OCI-LY7 (cell line): Measurements from ENCODE around the gene ANTXR1. TPM values are rescaled to one million over a fixed set of nuclear protein-coding genes. Genes with fewer than 3 reads are reported as not detected.

Experiments
- BruUV-seq: library from RNA; stranded (reverse); fragments of 400-500 nt; replicated peaks from 2 replicates; lab custom pipeline; 2021; lab: Mats Ljungman, UMichigan
- CTCF ChIA-PET: fragments of 300-600 bp; sonication (Branson Sonifier 250); formaldehyde crosslinking; loops from one replicate; lab custom pipeline; 2022; ENCODE audit warnings: antibody characterized with exemption; ENCODE audit not compliant: unreplicated experiment; lab: Charles Lee
- POLR2A ChIA-PET: fragments of 300-600 bp; sonication (Branson Sonifier 250); formaldehyde crosslinking; loops from one replicate; lab custom pipeline; 2022; ENCODE audit warnings: antibody characterized with exemption; lab: Charles Lee
- DNase-seq: peaks from one replicate; pipeline ENCODE4 v3.0.0-alpha.2; 2015; ENCODE audit warnings: low spot score
- H2AFZ ChIP-seq: fragments of 200-600 bp; sonication (generic), shearing (Covaris generic); 2 replicates; pipeline ENCODE4 v1.6.1; 2014; ENCODE audit warnings: mild to moderate bottlenecking, antibody characterized with exemption, low read length, moderate library complexity
- H3K27ac ChIP-seq: fragments of 200-600 bp; sonication (generic); 2 replicates; pipeline ENCODE4 v1.5.1; 2014; ENCODE audit warnings: mixed run types, low read depth, mild to moderate bottlenecking, moderate library complexity, low read length, inconsistent platforms; ENCODE audit not compliant: poor library complexity, severe bottlenecking
- H3K36me3 ChIP-seq: fragments of 200-600 bp; sonication (generic); 2 replicates; pipeline ENCODE4 v1.6.1; 2014; ENCODE audit warnings: mild to moderate bottlenecking, antibody characterized with exemption, low read length, moderate library complexity, mixed read lengths; ENCODE audit not compliant: insufficient read depth
- H3K4me1 ChIP-seq: fragments of 200-600 bp; sonication (generic); 2 replicates; pipeline ENCODE4 v1.5.1; 2014; ENCODE audit warnings: mild to moderate bottlenecking, low read length; ENCODE audit not compliant: insufficient read depth, poor library complexity, severe bottlenecking
- H3K4me2 ChIP-seq: fragments of 200-600 bp; sonication (generic); 2 replicates; pipeline ENCODE4 v1.6.1; 2014; ENCODE audit warnings: mild to moderate bottlenecking, low read length
- H3K4me3 ChIP-seq: fragments of 200-600 bp; sonication (generic); 2 replicates; pipeline ENCODE4 v1.5.1; 2014; ENCODE audit warnings: mild to moderate bottlenecking, low read depth, low read length; ENCODE audit not compliant: poor library complexity, severe bottlenecking
- H3K79me2 ChIP-seq: fragments of 200-600 bp; sonication (generic); 2 replicates; pipeline ENCODE4 v1.6.1; 2016; ENCODE audit warnings: low read depth, mild to moderate bottlenecking, low read length, moderate library complexity, mixed read lengths; ENCODE audit not compliant: insufficient read depth
- H3K9me2 ChIP-seq: fragments of 200-600 bp; sonication (generic); 2 replicates; pipeline ENCODE4 v1.6.1; 2016; ENCODE audit warnings: mild to moderate bottlenecking, low read length, mixed read lengths; ENCODE audit not compliant: insufficient read depth
- H3K9me3 ChIP-seq: fragments of 200-600 bp; sonication (generic); 2 replicates; pipeline ENCODE4 v1.6.1; 2014; ENCODE audit warnings: mild to moderate bottlenecking, mixed run types, low read length, mixed read lengths
- H4K20me1 ChIP-seq: fragments of 200-600 bp; sonication (generic); 2 replicates; pipeline ENCODE4 v1.6.1; 2014; ENCODE audit warnings: mild to moderate bottlenecking, antibody characterized with exemption, low read length, moderate library complexity, mixed read lengths; ENCODE audit not compliant: insufficient read depth
- EZH2phosphoT487 ChIP-seq: fragments of 200-600 bp; sonication (generic); IDR thresholded peaks from 2 replicates; pipeline ENCODE4 v1.6.1; 2018; ENCODE audit warnings: low read depth, borderline replicate concordance, mild to moderate bottlenecking, mixed run types, antibody characterized with exemption, low read length, moderate library complexity, mixed read lengths
- intact Hi-C: fragments of 100-400 bp; cut with micrococcal nuclease; formaldehyde crosslinking; loops from one replicate; pipeline ENCODE4 v1.10.0; 2022; ENCODE audit not compliant: unreplicated experiment
- total RNA-seq, 2 experiments: library from RNA; depleted of rRNA in 1 of 2; stranded (reverse); fragments of >200 nt in 1 of 2; shearing (Covaris generic) in 1 of 2; gene quantifications; 2 replicates each; pipeline ENCODE4 v1.2.3, GENCODE V29; 2014 to 2022
- TF ChIP-seq, protein P1 (sequence below): fragments of 200-600 bp; sonication (generic); conservative IDR thresholded peaks from 2 replicates; pipeline ENCODE4 v1.5.1; 2014; ENCODE audit warnings: mild to moderate bottlenecking, antibody characterized with exemption, low read length, moderate library complexity, mixed read lengths

The ANTXR1 gene
- total RNA-seq, 2 experiments from 2014 or later: not detected

DNA sequence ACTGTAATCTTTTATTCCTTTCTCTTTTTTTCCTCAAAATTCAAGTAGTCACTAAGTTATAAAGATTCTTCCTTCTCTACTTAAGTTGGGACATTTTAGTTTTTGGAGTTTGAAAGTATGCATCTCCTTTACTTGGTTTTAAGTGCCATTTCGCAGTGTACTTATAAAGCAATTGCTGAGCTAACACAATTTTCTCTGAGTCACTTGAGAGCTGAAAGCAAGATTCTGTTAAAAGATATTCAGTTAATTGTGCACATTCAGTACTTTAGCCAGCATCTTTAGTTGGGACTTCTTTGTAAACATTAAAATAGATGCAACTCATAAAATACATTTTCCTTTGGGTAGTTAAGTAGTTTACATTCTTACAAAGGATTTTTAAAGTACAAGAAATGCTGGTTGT lies 238.0 kb downstream of the ANTXR1 start:
- H3K9me2 ChIP-seq: no peaks in the 10 kb centered on the region
- intact Hi-C loops: no loop called here
- no peak overlapping the region for H3K4me3 ChIP-seq
- no peaks in the 10 kb centered on the region for H4K20me1 ChIP-seq
- H3K27ac ChIP-seq: no peak overlapping the region
- H3K4me1 ChIP-seq: no peaks in the 10 kb centered on the region
- no peaks in the 10 kb centered on the region for H3K79me2 ChIP-seq
- POLR2A ChIA-PET: no interaction called here
- no TSS peak for BruUV-seq
- no peaks in the 10 kb centered on the region for H3K36me3 ChIP-seq
- no peaks in the 10 kb centered on the region for H3K9me3 ChIP-seq
- DNase-seq: no peak
- CTCF ChIA-PET: no interaction called here
- TF ChIP-seq, protein P1, sequence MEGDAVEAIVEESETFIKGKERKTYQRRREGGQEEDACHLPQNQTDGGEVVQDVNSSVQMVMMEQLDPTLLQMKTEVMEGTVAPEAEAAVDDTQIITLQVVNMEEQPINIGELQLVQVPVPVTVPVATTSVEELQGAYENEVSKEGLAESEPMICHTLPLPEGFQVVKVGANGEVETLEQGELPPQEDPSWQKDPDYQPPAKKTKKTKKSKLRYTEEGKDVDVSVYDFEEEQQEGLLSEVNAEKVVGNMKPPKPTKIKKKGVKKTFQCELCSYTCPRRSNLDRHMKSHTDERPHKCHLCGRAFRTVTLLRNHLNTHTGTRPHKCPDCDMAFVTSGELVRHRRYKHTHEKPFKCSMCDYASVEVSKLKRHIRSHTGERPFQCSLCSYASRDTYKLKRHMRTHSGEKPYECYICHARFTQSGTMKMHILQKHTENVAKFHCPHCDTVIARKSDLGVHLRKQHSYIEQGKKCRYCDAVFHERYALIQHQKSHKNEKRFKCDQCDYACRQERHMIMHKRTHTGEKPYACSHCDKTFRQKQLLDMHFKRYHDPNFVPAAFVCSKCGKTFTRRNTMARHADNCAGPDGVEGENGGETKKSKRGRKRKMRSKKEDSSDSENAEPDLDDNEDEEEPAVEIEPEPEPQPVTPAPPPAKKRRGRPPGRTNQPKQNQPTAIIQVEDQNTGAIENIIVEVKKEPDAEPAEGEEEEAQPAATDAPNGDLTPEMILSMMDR: no peak
- no peak for TF ChIP-seq EZH2phosphoT487
- H3K4me2 ChIP-seq: no peak overlapping the region
- no peak overlapping the region for H2AFZ ChIP-seq

DNA sequence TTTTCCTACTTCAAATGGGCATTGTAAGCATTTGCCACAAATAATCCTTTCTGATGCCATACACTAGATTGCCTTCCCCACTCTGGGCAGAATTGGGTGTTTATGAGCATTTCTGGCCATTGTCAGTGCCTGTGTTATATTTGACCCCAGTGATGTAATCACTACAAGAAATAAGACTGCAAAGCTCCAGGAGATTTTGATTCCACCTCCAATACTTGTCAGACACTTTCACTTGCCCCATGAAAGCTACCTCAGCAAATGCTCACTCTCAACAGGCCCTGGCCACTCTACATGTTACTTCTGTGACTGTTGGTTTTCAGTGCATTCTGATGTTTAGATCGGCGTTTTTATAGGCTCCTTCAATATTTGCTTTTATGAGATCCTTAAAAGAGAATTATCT lies 239.0 kb downstream of the ANTXR1 start:
- Histone ChIP-seq H3K9me2 (no peaks in the 10 kb centered on the region), H3K79me2 (no peaks in the 10 kb centered on the region), H3K36me3 (no peaks in the 10 kb centered on the region), H4K20me1 (no peaks in the 10 kb centered on the region), H3K4me1 (no peaks in the 10 kb centered on the region), H3K9me3 (no peaks in the 10 kb centered on the region), H2AFZ (no peak overlapping the region), H3K27ac (no peak overlapping the region), H3K4me3 (no peak overlapping the region), H3K4me2 (no peak overlapping the region)
- TF ChIP-seq, protein P1: no peak
- TF ChIP-seq EZH2phosphoT487: no peak
- intact Hi-C loops: no loop called here
- ChIA-PET CTCF (no interaction called here), POLR2A (no interaction called here)
- BruUV-seq: no TSS peak
- DNase-seq: no peak

DNA sequence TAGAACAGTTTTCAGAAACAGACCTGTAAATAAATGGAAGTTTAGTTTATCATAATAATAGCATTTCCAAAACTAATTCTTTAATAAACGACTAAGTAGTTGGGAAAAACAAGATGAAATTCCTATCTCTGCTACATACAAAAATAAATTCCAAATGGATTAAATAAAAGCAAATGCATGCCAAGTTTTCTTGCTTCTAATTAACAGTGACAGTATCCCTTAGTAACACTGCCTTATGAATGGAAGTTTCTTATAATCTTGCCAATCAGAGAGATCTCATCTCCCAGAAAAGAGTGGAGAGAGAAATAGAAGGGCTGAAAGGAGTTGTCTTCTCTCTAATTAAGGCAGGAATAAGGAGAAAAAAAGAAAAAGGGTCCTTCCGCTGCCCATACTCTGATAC lies 240.1 kb downstream of the ANTXR1 start:
- H3K79me2 ChIP-seq: no peaks in the 10 kb centered on the region
- H3K27ac ChIP-seq: no peak overlapping the region
- no peaks in the 10 kb centered on the region for H3K36me3 ChIP-seq
- no peaks in the 10 kb centered on the region for H3K4me1 ChIP-seq
- H4K20me1 ChIP-seq: no peaks in the 10 kb centered on the region
- H2AFZ ChIP-seq: no peak overlapping the region
- ChIA-PET CTCF (no interaction called here), POLR2A (interaction anchor here (0.7 kb wide), 1 partner anchor 18 kb away, joined by 4 read pairs; no protein-coding TSS in a partner anchor)
- H3K9me3 ChIP-seq: no peaks in the 10 kb centered on the region
- no peak overlapping the region for H3K4me2 ChIP-seq
- TF ChIP-seq EZH2phosphoT487: no peak
- H3K4me3 ChIP-seq: no peak overlapping the region
- intact Hi-C loops: no loop called here
- no TSS peak for BruUV-seq
- no peak for DNase-seq
- no peaks in the 10 kb centered on the region for H3K9me2 ChIP-seq
